ENCODE results near the gene CCDC180.

- TF ChIP-seq REST (IDR thresholded peaks at IDR 0.05) (no peak), BHLHE40 (IDR thresholded peaks at IDR 0.05; ENCODE audit: low read depth, low read length) (no peak), RARB (CRISPR knock-in tag; IDR thresholded peaks at IDR 0.05) (no peak)
These were observed 14.2 kb downstream of the CCDC180 start for GRCh38 chr9:97321691-97322090.

All from A549 (cell line).